ENCODE results near the gene CHAF1A. TPM values are rescaled to one million over a fixed set of nuclear protein-coding genes. Genes with fewer than 3 reads are reported as not detected.

CHAF1A gene
- total and polyA plus RNA-seq, 2 experiments from 2014 or later: 113 to 125 TPM

DNA sequence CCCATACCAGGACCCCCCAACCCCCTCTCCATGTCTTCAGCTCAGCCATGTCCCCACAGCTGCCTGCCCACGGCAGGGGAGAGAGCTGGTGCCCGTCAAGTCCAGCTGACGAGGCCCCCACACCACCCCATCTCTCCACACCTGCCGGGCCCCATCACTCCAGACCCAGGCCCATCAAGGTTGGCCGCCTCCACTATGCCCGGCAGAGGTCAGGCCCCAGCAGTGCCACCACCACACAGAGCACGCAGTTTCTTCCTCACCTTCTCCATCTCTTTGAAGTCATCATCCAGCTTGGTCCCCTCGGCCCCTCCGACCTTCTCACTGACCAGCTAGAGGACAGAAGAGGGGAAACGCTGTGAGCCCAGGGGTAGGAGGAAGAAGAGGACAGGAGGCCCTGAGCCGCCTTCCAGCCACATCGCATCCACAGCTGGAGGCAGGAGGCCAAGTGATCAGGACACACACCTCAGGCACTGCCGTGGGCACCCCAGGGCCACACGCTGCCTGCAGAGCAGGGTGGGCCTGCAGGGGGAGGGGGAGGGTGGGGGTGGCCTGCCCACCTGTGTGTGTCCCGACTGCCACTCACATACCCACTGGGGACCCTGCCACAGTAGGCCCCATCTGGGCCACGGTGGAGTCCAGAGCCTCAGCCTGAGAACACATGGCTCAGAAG, 35.6 kb upstream of the CHAF1A start (continued):
- TF ChIP-seq, protein P1, sequence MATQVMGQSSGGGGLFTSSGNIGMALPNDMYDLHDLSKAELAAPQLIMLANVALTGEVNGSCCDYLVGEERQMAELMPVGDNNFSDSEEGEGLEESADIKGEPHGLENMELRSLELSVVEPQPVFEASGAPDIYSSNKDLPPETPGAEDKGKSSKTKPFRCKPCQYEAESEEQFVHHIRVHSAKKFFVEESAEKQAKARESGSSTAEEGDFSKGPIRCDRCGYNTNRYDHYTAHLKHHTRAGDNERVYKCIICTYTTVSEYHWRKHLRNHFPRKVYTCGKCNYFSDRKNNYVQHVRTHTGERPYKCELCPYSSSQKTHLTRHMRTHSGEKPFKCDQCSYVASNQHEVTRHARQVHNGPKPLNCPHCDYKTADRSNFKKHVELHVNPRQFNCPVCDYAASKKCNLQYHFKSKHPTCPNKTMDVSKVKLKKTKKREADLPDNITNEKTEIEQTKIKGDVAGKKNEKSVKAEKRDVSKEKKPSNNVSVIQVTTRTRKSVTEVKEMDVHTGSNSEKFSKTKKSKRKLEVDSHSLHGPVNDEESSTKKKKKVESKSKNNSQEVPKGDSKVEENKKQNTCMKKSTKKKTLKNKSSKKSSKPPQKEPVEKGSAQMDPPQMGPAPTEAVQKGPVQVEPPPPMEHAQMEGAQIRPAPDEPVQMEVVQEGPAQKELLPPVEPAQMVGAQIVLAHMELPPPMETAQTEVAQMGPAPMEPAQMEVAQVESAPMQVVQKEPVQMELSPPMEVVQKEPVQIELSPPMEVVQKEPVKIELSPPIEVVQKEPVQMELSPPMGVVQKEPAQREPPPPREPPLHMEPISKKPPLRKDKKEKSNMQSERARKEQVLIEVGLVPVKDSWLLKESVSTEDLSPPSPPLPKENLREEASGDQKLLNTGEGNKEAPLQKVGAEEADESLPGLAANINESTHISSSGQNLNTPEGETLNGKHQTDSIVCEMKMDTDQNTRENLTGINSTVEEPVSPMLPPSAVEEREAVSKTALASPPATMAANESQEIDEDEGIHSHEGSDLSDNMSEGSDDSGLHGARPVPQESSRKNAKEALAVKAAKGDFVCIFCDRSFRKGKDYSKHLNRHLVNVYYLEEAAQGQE (IDR thresholded peaks at IDR 0.05; ENCODE audit: unreplicated experiment): no peak
- TF ChIP-seq, protein P2, sequence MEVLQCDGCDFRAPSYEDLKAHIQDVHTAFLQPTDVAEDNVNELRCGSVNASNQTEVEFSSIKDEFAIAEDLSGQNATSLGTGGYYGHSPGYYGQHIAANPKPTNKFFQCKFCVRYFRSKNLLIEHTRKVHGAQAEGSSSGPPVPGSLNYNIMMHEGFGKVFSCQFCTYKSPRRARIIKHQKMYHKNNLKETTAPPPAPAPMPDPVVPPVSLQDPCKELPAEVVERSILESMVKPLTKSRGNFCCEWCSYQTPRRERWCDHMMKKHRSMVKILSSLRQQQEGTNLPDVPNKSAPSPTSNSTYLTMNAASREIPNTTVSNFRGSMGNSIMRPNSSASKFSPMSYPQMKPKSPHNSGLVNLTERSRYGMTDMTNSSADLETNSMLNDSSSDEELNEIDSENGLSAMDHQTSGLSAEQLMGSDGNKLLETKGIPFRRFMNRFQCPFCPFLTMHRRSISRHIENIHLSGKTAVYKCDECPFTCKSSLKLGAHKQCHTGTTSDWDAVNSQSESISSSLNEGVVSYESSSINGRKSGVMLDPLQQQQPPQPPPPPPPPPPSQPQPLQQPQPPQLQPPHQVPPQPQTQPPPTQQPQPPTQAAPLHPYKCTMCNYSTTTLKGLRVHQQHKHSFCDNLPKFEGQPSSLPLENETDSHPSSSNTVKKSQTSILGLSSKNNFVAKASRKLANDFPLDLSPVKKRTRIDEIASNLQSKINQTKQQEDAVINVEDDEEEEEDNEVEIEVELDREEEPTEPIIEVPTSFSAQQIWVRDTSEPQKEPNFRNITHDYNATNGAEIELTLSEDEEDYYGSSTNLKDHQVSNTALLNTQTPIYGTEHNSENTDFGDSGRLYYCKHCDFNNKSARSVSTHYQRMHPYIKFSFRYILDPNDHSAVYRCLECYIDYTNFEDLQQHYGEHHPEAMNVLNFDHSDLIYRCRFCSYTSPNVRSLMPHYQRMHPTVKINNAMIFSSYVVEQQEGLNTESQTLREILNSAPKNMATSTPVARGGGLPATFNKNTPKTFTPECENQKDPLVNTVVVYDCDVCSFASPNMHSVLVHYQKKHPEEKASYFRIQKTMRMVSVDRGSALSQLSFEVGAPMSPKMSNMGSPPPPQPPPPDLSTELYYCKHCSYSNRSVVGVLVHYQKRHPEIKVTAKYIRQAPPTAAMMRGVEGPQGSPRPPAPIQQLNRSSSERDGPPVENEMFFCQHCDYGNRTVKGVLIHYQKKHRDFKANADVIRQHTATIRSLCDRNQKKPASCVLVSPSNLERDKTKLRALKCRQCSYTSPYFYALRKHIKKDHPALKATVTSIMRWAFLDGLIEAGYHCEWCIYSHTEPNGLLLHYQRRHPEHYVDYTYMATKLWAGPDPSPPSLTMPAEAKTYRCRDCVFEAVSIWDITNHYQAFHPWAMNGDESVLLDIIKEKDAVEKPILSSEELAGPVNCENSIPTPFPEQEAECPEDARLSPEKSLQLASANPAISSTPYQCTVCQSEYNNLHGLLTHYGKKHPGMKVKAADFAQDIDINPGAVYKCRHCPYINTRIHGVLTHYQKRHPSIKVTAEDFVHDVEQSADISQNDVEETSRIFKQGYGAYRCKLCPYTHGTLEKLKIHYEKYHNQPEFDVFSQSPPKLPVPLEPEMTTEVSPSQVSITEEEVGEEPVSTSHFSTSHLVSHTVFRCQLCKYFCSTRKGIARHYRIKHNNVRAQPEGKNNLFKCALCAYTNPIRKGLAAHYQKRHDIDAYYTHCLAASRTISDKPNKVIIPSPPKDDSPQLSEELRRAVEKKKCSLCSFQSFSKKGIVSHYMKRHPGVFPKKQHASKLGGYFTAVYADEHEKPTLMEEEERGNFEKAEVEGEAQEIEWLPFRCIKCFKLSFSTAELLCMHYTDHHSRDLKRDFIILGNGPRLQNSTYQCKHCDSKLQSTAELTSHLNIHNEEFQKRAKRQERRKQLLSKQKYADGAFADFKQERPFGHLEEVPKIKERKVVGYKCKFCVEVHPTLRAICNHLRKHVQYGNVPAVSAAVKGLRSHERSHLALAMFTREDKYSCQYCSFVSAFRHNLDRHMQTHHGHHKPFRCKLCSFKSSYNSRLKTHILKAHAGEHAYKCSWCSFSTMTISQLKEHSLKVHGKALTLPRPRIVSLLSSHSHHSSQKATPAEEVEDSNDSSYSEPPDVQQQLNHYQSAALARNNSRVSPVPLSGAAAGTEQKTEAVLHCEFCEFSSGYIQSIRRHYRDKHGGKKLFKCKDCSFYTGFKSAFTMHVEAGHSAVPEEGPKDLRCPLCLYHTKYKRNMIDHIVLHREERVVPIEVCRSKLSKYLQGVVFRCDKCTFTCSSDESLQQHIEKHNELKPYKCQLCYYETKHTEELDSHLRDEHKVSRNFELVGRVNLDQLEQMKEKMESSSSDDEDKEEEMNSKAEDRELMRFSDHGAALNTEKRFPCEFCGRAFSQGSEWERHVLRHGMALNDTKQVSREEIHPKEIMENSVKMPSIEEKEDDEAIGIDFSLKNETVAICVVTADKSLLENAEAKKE (CRISPR knock-in tag; IDR thresholded peaks at IDR 0.05): no peak
- TF ChIP-seq NANOG (IDR thresholded peaks at IDR 0.05; ENCODE audit: borderline replicate concordance) (no peak), CREB1 (CRISPR knock-in tag; IDR thresholded peaks at IDR 0.05; ENCODE audit: low read depth) (no peak)

DNA sequence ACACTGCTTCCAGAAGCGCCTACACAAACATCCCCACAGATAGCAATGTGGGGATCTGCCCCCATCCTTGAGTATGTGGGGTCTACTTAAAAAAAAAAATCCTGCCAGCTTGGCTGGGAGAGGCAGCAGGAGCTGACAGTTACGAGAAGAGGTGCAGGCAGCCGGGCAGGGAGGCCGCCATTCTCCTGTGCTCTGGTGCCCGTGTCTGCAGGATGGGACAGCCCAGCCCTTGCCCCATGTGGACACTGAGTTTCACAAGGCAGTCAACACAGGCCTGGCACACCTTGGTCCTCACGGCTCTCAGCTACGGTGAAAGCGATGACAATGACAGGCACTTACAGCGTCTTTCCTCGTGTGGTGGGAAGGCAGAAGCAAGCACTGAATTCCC, 35.1 kb upstream of the CHAF1A start:
- H3K79me2 ChIP-seq (replicated peaks; ENCODE audit: insufficient read depth): peaks cover 18% of the 10 kb centered on the region; the same call in 1 of the 2 replicates
- no peak overlapping the region for H3K27ac ChIP-seq (ENCODE audit: low read depth)
- no peak overlapping the region for H2AFZ ChIP-seq
- no peak overlapping the region for H3K4me2 ChIP-seq
- H3K4me1 Mint-ChIP-seq: peaks cover 23% of the 10 kb centered on the region
- peaks cover 13% of the 10 kb centered on the region; the same call in 1 of the 2 replicates for H3F3A ChIP-seq (replicated peaks; ENCODE audit: low read depth)
- H3K9me3 Mint-ChIP-seq: no peaks in the 10 kb centered on the region
- no peaks in the 10 kb centered on the region for H3K27me3 ChIP-seq (ENCODE audit: insufficient read depth)
- no peak overlapping the region for H3K27ac Mint-ChIP-seq
- DNase-seq (ENCODE audit: low spot score): no peak
- H4K20me1 ChIP-seq (replicated peaks; ENCODE audit: insufficient read depth): peaks cover 11% of the 10 kb centered on the region; the same call in 1 of the 2 replicates
- H3K27me3 Mint-ChIP-seq (ENCODE audit: insufficient read depth, low read depth, poor library complexity): peaks cover 30% of the 10 kb centered on the region
- no peaks in the 10 kb centered on the region for H3K36me3 ChIP-seq (ENCODE audit: insufficient read depth)
- ATAC-seq: no peak
- H3K4me3 ChIP-seq: no peak overlapping the region
- no peak overlapping the region for H3K4me3 Mint-ChIP-seq
- H3K4me1 ChIP-seq (ENCODE audit: insufficient read depth): peaks cover 10% of the 10 kb centered on the region
- no peaks in the 10 kb centered on the region for H3K9me2 ChIP-seq (ENCODE audit: insufficient read depth)
- peaks cover 6% of the 10 kb centered on the region; the same call in 1 of the 3 replicates for H3K36me3 Mint-ChIP-seq (ENCODE audit: low read depth)
- TF ChIP-seq NANOG (IDR thresholded peaks at IDR 0.05; ENCODE audit: borderline replicate concordance) (no peak), CREB1 (CRISPR knock-in tag; IDR thresholded peaks at IDR 0.05; ENCODE audit: low read depth) (no peak), ZNF331 (CRISPR knock-in tag; IDR thresholded peaks at IDR 0.05; ENCODE audit: low read depth) (no peak), EZH2 (IDR thresholded peaks at IDR 0.05; ENCODE audit: low read depth, unreplicated experiment) (no peak), EZH2phosphoT487 (IDR thresholded peaks at IDR 0.05; ENCODE audit: unreplicated experiment) (no peak), ZNF114 (CRISPR knock-in tag; IDR thresholded peaks at IDR 0.05) (no peak)
- TF ChIP-seq, protein P3, sequence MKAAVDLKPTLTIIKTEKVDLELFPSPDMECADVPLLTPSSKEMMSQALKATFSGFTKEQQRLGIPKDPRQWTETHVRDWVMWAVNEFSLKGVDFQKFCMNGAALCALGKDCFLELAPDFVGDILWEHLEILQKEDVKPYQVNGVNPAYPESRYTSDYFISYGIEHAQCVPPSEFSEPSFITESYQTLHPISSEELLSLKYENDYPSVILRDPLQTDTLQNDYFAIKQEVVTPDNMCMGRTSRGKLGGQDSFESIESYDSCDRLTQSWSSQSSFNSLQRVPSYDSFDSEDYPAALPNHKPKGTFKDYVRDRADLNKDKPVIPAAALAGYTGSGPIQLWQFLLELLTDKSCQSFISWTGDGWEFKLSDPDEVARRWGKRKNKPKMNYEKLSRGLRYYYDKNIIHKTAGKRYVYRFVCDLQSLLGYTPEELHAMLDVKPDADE (IDR thresholded peaks at IDR 0.05): no peak
- TF ChIP-seq, protein P1 (IDR thresholded peaks at IDR 0.05; ENCODE audit: unreplicated experiment): no peak

Measured in GM23338 (cell line).